Panc1 (cell line): ENCODE results near the gene DNAJC22.

Experiments
- SIN3A ChIP-seq: IDR thresholded peaks from 2 replicates; pipeline ENCODE4 v1.6.1; 2012; ENCODE audit warnings: low read depth, mild to moderate bottlenecking, low read length, moderate library complexity, borderline replicate concordance; ENCODE audit not compliant: insufficient read depth
- TF ChIP-seq, protein P1 (sequence below): fragments of 450-650 bp; IDR thresholded peaks from 2 replicates; pipeline ENCODE4 v1.5.1; 2017; ENCODE audit warnings: mild to moderate bottlenecking

GRCh38 chr12:49362077-49362476 is 15.4 kb downstream of the DNAJC22 start:
- no peak for TF ChIP-seq SIN3A
- TF ChIP-seq, protein P1, sequence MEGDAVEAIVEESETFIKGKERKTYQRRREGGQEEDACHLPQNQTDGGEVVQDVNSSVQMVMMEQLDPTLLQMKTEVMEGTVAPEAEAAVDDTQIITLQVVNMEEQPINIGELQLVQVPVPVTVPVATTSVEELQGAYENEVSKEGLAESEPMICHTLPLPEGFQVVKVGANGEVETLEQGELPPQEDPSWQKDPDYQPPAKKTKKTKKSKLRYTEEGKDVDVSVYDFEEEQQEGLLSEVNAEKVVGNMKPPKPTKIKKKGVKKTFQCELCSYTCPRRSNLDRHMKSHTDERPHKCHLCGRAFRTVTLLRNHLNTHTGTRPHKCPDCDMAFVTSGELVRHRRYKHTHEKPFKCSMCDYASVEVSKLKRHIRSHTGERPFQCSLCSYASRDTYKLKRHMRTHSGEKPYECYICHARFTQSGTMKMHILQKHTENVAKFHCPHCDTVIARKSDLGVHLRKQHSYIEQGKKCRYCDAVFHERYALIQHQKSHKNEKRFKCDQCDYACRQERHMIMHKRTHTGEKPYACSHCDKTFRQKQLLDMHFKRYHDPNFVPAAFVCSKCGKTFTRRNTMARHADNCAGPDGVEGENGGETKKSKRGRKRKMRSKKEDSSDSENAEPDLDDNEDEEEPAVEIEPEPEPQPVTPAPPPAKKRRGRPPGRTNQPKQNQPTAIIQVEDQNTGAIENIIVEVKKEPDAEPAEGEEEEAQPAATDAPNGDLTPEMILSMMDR, result no peak
